Vagina (tissue), 2 donors: Measurements from ENCODE around the gene UNC80. TPM values are rescaled to one million over a fixed set of nuclear protein-coding genes. Genes with fewer than 3 reads are reported as not detected.

ENCODE experiments used
- DNase-seq, 2 donors: peaks; one replicate each; pipeline ENCODE4 v3.0.0-alpha.2; 2017; ENCODE audit errors: extremely low spot score in 2 of 2
- H3K27ac ChIP-seq: fragments of 200-600 bp; sonication (generic); one replicate; pipeline ENCODE4 v1.5.1; 2019
- H3K27me3 ChIP-seq: fragments of 200-600 bp; sonication (generic); one replicate; pipeline ENCODE4 v1.5.1; 2019
- H3K36me3 ChIP-seq, 2 donors: fragments of 200-600 bp; sonication (generic); one replicate each; pipeline ENCODE4 v1.5.1; 2017 to 2019
- H3K4me1 ChIP-seq: fragments of 200-600 bp; sonication (generic); one replicate; pipeline ENCODE4 v1.5.1; 2019
- H3K4me3 ChIP-seq, 2 donors: fragments of 200-600 bp; sonication (generic); 1 replicate in 1 of 2; 2 replicates in 1 of 2; pipeline ENCODE4 v1.5.1; 2016 to 2019
- H3K9me3 ChIP-seq: fragments of 200-600 bp; sonication (generic); one replicate; pipeline ENCODE4 v1.5.1; 2019
- POLR2A ChIP-seq, 2 donors: fragments of 450-650 bp; IDR thresholded peaks; one replicate each; pipeline ENCODE4 v1.6.1; 2017; ENCODE audit warnings: antibody characterized with exemption in 2 of 2, mild to moderate bottlenecking in 2 of 2, moderate library complexity in 2 of 2
- POLR2AphosphoS5 ChIP-seq, 2 donors: sonication (generic); formaldehyde crosslinking; IDR thresholded peaks; one replicate each; pipeline ENCODE4 v1.9.0; 2017; ENCODE audit warnings: antibody characterized with exemption in 2 of 2, mild to moderate bottlenecking in 2 of 2, low read depth in 1 of 2; ENCODE audit not compliant: insufficient read depth in 1 of 2
- intact Hi-C: fragments of 100-400 bp; cut with DNase I; formaldehyde crosslinking; loops from one replicate; pipeline ENCODE4 v1.15.1; 2023
- total RNA-seq: library from RNA; depleted of rRNA; stranded (reverse); fragments of >200 nt; gene quantifications from one replicate; pipeline ENCODE4 v1.2.3, GENCODE V29; 2016
- TF ChIP-seq, protein P1 (sequence below), 3 experiments: fragments of 450-650 bp in 2 of 3; fragments of 200-600 bp in 1 of 3; sonication (generic) in 1 of 3; IDR thresholded peaks; one replicate each; pipeline ENCODE4 v1.5.1; 2017 to 2019; ENCODE audit warnings: antibody characterized with exemption in 3 of 3, mild to moderate bottlenecking in 2 of 3, moderate library complexity in 2 of 3

Gene UNC80
- total RNA-seq, 1 donor from 2014 or later: 0.25 TPM

DNA sequence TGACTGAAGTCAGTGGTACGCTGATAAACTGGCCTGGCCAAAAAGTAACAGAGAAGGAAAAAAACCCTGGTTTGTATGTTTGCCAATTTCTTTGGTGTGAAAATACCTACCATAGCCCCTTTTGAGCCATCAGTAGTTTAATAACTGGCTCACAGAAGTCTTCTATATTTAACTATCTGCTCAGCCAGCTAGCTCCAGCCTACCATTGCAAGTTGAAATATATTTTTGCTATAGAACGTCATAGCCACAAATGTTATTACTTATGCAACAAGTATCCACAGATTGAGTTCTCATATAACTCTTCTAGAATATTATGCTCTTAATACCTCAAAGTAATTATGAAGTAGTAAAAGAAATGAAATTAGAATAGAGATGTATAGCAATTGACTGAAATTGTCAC, 256.0 kb downstream of the UNC80 start:
- no peak for DNase-seq
- peaks cover 0 to 16% of the 10 kb centered on the region in 2 donors for H3K36me3 ChIP-seq
- intact Hi-C loops: no loop called here

DNA sequence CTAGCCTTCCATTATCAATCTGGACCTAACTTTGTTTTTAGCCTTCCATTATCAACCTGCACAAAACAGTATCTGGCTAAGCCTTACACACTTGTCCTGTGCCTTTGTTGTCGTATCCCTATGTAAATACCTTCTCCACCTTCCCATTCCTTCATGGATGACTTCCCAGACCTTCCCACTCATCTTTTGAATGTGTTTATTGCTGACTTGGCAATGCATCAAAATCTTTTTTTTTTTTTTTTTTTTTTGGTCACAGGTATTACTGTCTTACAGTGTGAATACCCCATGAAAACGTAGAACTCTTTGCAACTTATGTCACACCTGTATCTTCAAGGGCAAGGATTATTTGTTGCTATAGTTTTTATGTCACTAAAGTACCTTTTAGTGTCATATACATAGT, 256.5 kb downstream of the UNC80 start:
- intact Hi-C loops: no loop called here
- no peak overlapping the region for H3K27ac ChIP-seq
- no peaks in the 10 kb centered on the region for H3K27me3 ChIP-seq
- H3K4me1 ChIP-seq: no peaks in the 10 kb centered on the region
- no peak overlapping the region for H3K4me3 ChIP-seq
- H3K9me3 ChIP-seq: no peaks in the 10 kb centered on the region
- DNase-seq: no peak
- peaks cover 0 to 15% of the 10 kb centered on the region in 2 donors for H3K36me3 ChIP-seq
- TF ChIP-seq POLR2AphosphoS5 (IDR thresholded peaks at IDR 0.05; ENCODE audit: insufficient read depth in 1 of 2, low read depth in 1 of 2) (no peak), POLR2A (IDR thresholded peaks at IDR 0.05) (no peak)
- TF ChIP-seq, protein P1, sequence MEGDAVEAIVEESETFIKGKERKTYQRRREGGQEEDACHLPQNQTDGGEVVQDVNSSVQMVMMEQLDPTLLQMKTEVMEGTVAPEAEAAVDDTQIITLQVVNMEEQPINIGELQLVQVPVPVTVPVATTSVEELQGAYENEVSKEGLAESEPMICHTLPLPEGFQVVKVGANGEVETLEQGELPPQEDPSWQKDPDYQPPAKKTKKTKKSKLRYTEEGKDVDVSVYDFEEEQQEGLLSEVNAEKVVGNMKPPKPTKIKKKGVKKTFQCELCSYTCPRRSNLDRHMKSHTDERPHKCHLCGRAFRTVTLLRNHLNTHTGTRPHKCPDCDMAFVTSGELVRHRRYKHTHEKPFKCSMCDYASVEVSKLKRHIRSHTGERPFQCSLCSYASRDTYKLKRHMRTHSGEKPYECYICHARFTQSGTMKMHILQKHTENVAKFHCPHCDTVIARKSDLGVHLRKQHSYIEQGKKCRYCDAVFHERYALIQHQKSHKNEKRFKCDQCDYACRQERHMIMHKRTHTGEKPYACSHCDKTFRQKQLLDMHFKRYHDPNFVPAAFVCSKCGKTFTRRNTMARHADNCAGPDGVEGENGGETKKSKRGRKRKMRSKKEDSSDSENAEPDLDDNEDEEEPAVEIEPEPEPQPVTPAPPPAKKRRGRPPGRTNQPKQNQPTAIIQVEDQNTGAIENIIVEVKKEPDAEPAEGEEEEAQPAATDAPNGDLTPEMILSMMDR (IDR thresholded peaks at IDR 0.05): no peak

More for the DNA sequence above, 256.0 kb downstream of the UNC80 start:
- Histone ChIP-seq H3K4me1 (no peaks in the 10 kb centered on the region), H3K4me3 (no peak overlapping the region), H3K9me3 (no peaks in the 10 kb centered on the region), H3K27ac (no peak overlapping the region), H3K27me3 (no peaks in the 10 kb centered on the region)
- TF ChIP-seq, protein P1 (IDR thresholded peaks at IDR 0.05): no peak
- TF ChIP-seq POLR2A (IDR thresholded peaks at IDR 0.05): no peak
- TF ChIP-seq POLR2AphosphoS5 (IDR thresholded peaks at IDR 0.05; ENCODE audit: insufficient read depth in 1 of 2, low read depth in 1 of 2): no peak

DNA sequence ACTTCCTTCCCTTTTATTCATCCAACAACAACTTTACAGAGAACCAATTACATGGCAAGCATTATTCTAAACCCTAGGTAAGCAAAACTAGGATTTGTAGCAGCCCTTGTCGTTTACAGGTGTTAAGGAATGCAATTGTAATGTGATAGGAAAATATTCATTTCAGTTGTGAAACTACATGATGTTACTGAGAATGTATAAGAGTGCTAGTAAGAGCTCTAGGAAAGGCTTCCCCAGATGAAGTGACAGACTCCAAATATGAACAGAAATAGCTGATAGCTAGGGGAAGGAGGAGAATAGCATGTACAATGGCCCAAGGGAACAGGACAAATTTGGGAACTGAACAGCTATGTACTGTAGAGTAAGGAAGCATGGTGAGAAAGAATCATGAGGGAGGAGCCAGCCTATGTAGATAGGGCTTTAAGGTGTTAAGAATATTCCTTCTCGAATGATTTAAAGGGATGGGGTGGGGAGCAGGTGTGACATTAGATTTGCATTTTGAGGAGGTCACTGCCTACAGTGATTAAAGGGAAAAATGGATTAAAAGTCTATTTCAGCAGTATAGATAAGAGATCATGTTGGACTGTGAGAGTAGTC, 262.6 kb downstream of the UNC80 start:
- no peak overlapping the region for H3K27ac ChIP-seq
- no peaks in the 10 kb centered on the region for H3K4me1 ChIP-seq
- H3K36me3 ChIP-seq: no peaks in the 10 kb centered on the region
- TF ChIP-seq POLR2A (IDR thresholded peaks at IDR 0.05) (no peak), POLR2AphosphoS5 (IDR thresholded peaks at IDR 0.05; ENCODE audit: insufficient read depth in 1 of 2, low read depth in 1 of 2) (no peak)
- TF ChIP-seq, protein P1 (IDR thresholded peaks at IDR 0.05): no peak
- H3K27me3 ChIP-seq: no peaks in the 10 kb centered on the region
- intact Hi-C loops: no loop called here
- no peaks in the 10 kb centered on the region for H3K9me3 ChIP-seq
- no peak overlapping the region for H3K4me3 ChIP-seq
- no peak for DNase-seq

DNA sequence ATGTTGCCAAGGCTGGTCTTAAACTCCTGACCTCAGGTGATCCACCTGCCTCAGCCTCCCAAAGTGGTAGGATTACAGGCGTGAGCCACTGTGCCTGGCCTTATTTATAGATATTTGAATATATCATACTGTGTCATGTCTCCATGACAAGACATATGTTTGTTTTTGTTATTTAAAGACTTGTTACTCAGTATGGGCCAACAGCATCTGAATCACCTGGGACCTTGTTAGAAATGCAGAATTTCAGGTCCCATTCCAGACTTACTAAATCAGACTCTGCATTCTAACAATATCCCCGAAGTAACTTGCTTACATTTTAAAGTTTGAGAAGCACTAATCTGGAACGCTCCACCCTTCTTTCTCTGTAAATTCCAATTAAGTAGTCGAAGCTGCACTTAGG, 264.0 kb downstream of the UNC80 start:
- intact Hi-C loops: no loop called here
- Histone ChIP-seq H3K36me3 (no peaks in the 10 kb centered on the region), H3K27me3 (no peaks in the 10 kb centered on the region), H3K9me3 (no peaks in the 10 kb centered on the region), H3K4me1 (no peaks in the 10 kb centered on the region), H3K4me3 (no peak overlapping the region), H3K27ac (no peak overlapping the region)
- no peak for TF ChIP-seq POLR2A (IDR thresholded peaks at IDR 0.05)
- TF ChIP-seq POLR2AphosphoS5 (IDR thresholded peaks at IDR 0.05; ENCODE audit: insufficient read depth in 1 of 2, low read depth in 1 of 2): no peak
- TF ChIP-seq, protein P1 (IDR thresholded peaks at IDR 0.05): no peak
- DNase-seq: no peak

DNA sequence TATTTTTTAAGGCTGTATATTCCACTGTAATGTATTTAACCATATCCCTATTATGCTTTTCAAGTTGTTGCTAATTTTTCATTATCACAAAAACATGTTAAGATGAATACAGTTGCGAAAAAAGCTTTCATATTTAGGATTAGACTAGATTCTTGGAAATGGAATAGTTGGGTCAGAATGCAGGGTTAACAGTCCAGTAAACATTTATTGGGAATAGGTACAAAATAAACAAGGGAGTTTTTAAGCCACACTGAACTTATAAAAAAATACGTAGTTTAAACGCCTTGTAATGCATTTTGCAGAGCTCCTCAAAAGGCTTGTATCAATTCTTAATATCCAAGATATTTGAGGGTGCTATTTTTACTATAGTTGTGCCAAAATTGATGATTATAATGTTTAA, 266.4 kb downstream of the UNC80 start:
- intact Hi-C loops: no loop called here
- no peak overlapping the region for H3K27ac ChIP-seq
- no peak overlapping the region for H3K4me3 ChIP-seq
- TF ChIP-seq POLR2AphosphoS5 (IDR thresholded peaks at IDR 0.05; ENCODE audit: insufficient read depth in 1 of 2, low read depth in 1 of 2) (no peak), POLR2A (IDR thresholded peaks at IDR 0.05) (no peak)
- TF ChIP-seq, protein P1 (IDR thresholded peaks at IDR 0.05): no peak
- H3K9me3 ChIP-seq: no peaks in the 10 kb centered on the region
- no peaks in the 10 kb centered on the region for H3K4me1 ChIP-seq
- H3K27me3 ChIP-seq: no peaks in the 10 kb centered on the region
- peaks cover 0 to 1% of the 10 kb centered on the region in 2 donors for H3K36me3 ChIP-seq
- no peak for DNase-seq
